GM23338 (cell line): ENCODE data around the gene MRPS15. TPM values are rescaled to one million over a fixed set of nuclear protein-coding genes. Genes with fewer than 3 reads are reported as not detected.

ENCODE experiments used
- ATAC-seq: fragments of 200-7000 bp; cut with Tn5 transposase; 3 replicates; pipeline ENCODE4 v1.9.1; 2020
- DNase-seq: peaks from one replicate; pipeline ENCODE4 v3.0.0-alpha.2; 2015; ENCODE audit warnings: low spot score
- H2AFZ ChIP-seq: fragments of 200-600 bp; sonication (generic); 2 replicates; pipeline ENCODE4 v1.8.0; 2016; ENCODE audit warnings: antibody characterized with exemption, mild to moderate bottlenecking, moderate library complexity
- H3F3A ChIP-seq: fragments of 200-600 bp; sonication (generic); replicated peaks from 2 replicates; pipeline ENCODE4 v1.8.0; 2017; ENCODE audit warnings: antibody characterized with exemption, mixed run types, low read depth
- H3K27ac ChIP-seq: fragments of 200-600 bp; sonication (generic); 2 replicates; pipeline ENCODE4 v1.6.1; 2016; ENCODE audit warnings: low read depth
- H3K27me3 ChIP-seq: fragments of 200-600 bp; sonication (generic); 2 replicates; pipeline ENCODE4 v1.8.0; 2016; ENCODE audit warnings: mild to moderate bottlenecking, mixed run types, moderate library complexity; ENCODE audit not compliant: insufficient read depth
- H3K36me3 ChIP-seq: fragments of 200-600 bp; sonication (generic); 2 replicates; pipeline ENCODE4 v1.8.0; 2016; ENCODE audit warnings: mild to moderate bottlenecking; ENCODE audit not compliant: insufficient read depth
- H3K4me1 ChIP-seq: fragments of 200-600 bp; sonication (generic); 2 replicates; pipeline ENCODE4 v1.8.0; 2016; ENCODE audit warnings: mild to moderate bottlenecking, moderate library complexity; ENCODE audit not compliant: insufficient read depth
- H3K4me2 ChIP-seq: fragments of 200-600 bp; sonication (generic); 2 replicates; pipeline ENCODE4 v1.7.1; 2017; ENCODE audit warnings: mixed run types
- H3K4me3 ChIP-seq: fragments of 200-600 bp; sonication (generic); 2 replicates; pipeline ENCODE4 v1.6.1; 2016; ENCODE audit warnings: mixed run types
- H3K79me2 ChIP-seq: fragments of 200-600 bp; sonication (generic); replicated peaks from 2 replicates; pipeline ENCODE4 v1.8.0; 2017; ENCODE audit warnings: mild to moderate bottlenecking; ENCODE audit not compliant: insufficient read depth
- H3K9me2 ChIP-seq: fragments of 200-600 bp; sonication (generic); 2 replicates; pipeline ENCODE4 v1.8.0; 2017; ENCODE audit not compliant: insufficient read depth
- H4K20me1 ChIP-seq: fragments of 200-600 bp; sonication (generic); replicated peaks from 2 replicates; pipeline ENCODE4 v1.8.0; 2017; ENCODE audit warnings: mild to moderate bottlenecking; ENCODE audit not compliant: insufficient read depth
- H3K27ac Mint-ChIP-seq: 2 replicates; pipeline ENCODE4 v1.8.0; 2020; ENCODE audit warnings: inconsistent platforms, mild to moderate bottlenecking, moderate library complexity, mixed read lengths
- H3K27me3 Mint-ChIP-seq: 3 replicates; pipeline ENCODE4 v1.8.0; 2022; ENCODE audit warnings: low read depth, mild to moderate bottlenecking, moderate library complexity, mixed read lengths, inconsistent platforms; ENCODE audit not compliant: insufficient read depth, poor library complexity
- H3K36me3 Mint-ChIP-seq: 3 replicates; pipeline ENCODE4 v1.8.0; 2021; ENCODE audit warnings: low read depth, mild to moderate bottlenecking, inconsistent platforms, moderate library complexity, mixed read lengths
- H3K4me1 Mint-ChIP-seq: 3 replicates; pipeline ENCODE4 v1.8.0; 2020; ENCODE audit warnings: mild to moderate bottlenecking, inconsistent platforms, mixed read lengths
- H3K4me3 Mint-ChIP-seq: 3 replicates; pipeline ENCODE4 v1.8.0; 2021; ENCODE audit warnings: moderate library complexity, mild to moderate bottlenecking, inconsistent platforms, mixed read lengths
- H3K9me3 Mint-ChIP-seq: 3 replicates; pipeline ENCODE4 v1.8.0; 2020; ENCODE audit warnings: moderate library complexity, mild to moderate bottlenecking, inconsistent platforms, mixed read lengths
- JUNB ChIP-seq: IDR thresholded peaks from one replicate; pipeline ENCODE4 v1.6.1; 2016; ENCODE audit warnings: antibody characterized with exemption; ENCODE audit not compliant: unreplicated experiment
- ZNF462 ChIP-seq: fragments of 250-450 bp; sonication (Bioruptor Pico); IDR thresholded peaks from 2 replicates; pipeline ENCODE4 v1.5.0; 2020; ENCODE audit warnings: mild to moderate bottlenecking, moderate library complexity
- polyA plus RNA-seq: library from polyadenylated mRNA; unstranded; fragments of >200 nt; fragmentation: Nextera tagmentation; extraction: Ambion mirVana; gene quantifications from 2 replicates; pipeline ENCODE4 v1.2.1, GENCODE V29; 2016
- total RNA-seq: library from RNA; depleted of rRNA; stranded (reverse); fragments of >200 nt; shearing (Covaris generic); gene quantifications from 2 replicates; pipeline ENCODE4 v1.2.3, GENCODE V29; 2014

MRPS15 gene
- total and polyA plus RNA-seq, 2 experiments from 2014 or later, result 105 to 311 TPM

- no peaks in the 10 kb centered on the region for H3K36me3 ChIP-seq
Observed at GRCh38 chr1:36486439-36487335, 22.5 kb upstream of the MRPS15 start.

More at GRCh38 chr1:36486439-36487335, 22.5 kb upstream of the MRPS15 start:
- Histone ChIP-seq H3K4me1 (no peaks in the 10 kb centered on the region; the same call in 1 of the 2 replicates), H3K4me3 (no peak overlapping the region), H4K20me1 (no peaks in the 10 kb centered on the region), H3F3A (no peaks in the 10 kb centered on the region), H3K27ac (no peak overlapping the region), H2AFZ (no peak overlapping the region), H3K79me2 (no peaks in the 10 kb centered on the region), H3K9me2 (no peaks in the 10 kb centered on the region), H3K4me2 (no peak overlapping the region), H3K27me3 (no peaks in the 10 kb centered on the region)
- Mint-ChIP-seq H3K4me3 (no peak overlapping the region), H3K9me3 (peaks cover 3% of the 10 kb centered on the region; the same call in 1 of the 3 replicates), H3K27ac (no peak overlapping the region), H3K4me1 (peaks cover 15% of the 10 kb centered on the region), H3K27me3 (peaks cover 6% of the 10 kb centered on the region), H3K36me3 (no peaks in the 10 kb centered on the region)
- no peak for DNase-seq
- ATAC-seq, result no peak
- TF ChIP-seq ZNF462 (CRISPR knock-in tag) (no peak), JUNB (no peak)
